ENCODE results near the gene TMEM123. TPM values are rescaled to one million over a fixed set of nuclear protein-coding genes. Genes with fewer than 3 reads are reported as not detected.

Gene TMEM123
- total and polyA plus RNA-seq, 2 donors (not counting 1 experiment from before 2014, with no cell fraction given): 36.7 to 422 TPM

DNA sequence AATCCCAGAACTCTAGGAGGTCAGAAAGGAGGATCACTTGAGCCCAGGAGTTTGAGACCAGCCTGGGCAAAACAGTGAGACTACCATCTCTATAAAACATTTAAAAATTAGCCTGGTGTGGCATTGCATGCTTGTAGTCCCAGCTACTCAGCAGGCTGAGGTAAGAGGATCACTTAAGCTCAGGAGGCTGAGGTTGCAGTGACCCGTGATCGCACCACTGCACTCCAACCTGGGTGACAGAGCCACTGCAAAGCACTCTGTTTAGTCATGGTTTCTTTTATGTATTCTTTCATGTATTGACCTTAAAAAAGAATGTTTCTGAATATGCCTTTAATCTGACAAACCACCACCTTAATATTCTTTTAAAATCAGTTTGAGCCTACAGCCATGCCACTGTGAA, 53.4 kb downstream of the TMEM123 start:
- H2AFZ ChIP-seq (ENCODE audit: insufficient read depth, low read depth, low read length, poor library complexity, severe bottlenecking): no peak overlapping the region
- peaks cover 20% of the 10 kb centered on the region for H3K4me1 Mint-ChIP-seq
- H4K20me1 ChIP-seq (ENCODE audit: control insufficient read depth, insufficient read depth, low read length, poor library complexity, severe bottlenecking): no peaks in the 10 kb centered on the region
- no peaks in the 10 kb centered on the region for H3K79me2 ChIP-seq (ENCODE audit: control insufficient read depth, insufficient read depth, low read length)
- CTCF ChIA-PET: interaction anchor here (1.2 to 3.5 kb wide), 5 partner anchors 9 to 213 kb away, joined by 3 to 18 read pairs (median 12); no protein-coding TSS in a partner anchor
- no peak overlapping the region for H3K27ac ChIP-seq (ENCODE audit: low read length in 2 of 2)
- H3K9ac ChIP-seq (ENCODE audit: low read length): no peak overlapping the region
- TF ChIP-seq, protein P1, sequence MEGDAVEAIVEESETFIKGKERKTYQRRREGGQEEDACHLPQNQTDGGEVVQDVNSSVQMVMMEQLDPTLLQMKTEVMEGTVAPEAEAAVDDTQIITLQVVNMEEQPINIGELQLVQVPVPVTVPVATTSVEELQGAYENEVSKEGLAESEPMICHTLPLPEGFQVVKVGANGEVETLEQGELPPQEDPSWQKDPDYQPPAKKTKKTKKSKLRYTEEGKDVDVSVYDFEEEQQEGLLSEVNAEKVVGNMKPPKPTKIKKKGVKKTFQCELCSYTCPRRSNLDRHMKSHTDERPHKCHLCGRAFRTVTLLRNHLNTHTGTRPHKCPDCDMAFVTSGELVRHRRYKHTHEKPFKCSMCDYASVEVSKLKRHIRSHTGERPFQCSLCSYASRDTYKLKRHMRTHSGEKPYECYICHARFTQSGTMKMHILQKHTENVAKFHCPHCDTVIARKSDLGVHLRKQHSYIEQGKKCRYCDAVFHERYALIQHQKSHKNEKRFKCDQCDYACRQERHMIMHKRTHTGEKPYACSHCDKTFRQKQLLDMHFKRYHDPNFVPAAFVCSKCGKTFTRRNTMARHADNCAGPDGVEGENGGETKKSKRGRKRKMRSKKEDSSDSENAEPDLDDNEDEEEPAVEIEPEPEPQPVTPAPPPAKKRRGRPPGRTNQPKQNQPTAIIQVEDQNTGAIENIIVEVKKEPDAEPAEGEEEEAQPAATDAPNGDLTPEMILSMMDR (IDR thresholded peaks at IDR 0.05): no peak
- TF ChIP-seq EZH2 (IDR thresholded peaks at IDR 0.05; ENCODE audit: borderline replicate concordance, insufficient read depth, low read depth, low read length, poor library complexity, severe bottlenecking): no peak
- DNase-seq (no peak), ATAC-seq (ENCODE audit: low read depth) (no peak)
- H3K4me1 ChIP-seq (ENCODE audit: control insufficient read depth in 2 of 2, insufficient read depth in 2 of 2, low read length in 2 of 2): no peaks in the 10 kb centered on the region
- H3K36me3 ChIP-seq (replicated peaks in 1 of 2; ENCODE audit: control extremely low read depth in 1 of 2, control insufficient read depth in 1 of 2, extremely low read depth in 1 of 2, insufficient read depth in 2 of 2, low read length in 1 of 2): peaks cover 12 to 54% of the 10 kb centered on the region in 2 experiments
- H3K9me3 ChIP-seq (ENCODE audit: control extremely low read depth in 1 of 3, control insufficient read depth in 2 of 3, insufficient read depth in 1 of 3, low read length in 2 of 3): no peaks in the 10 kb centered on the region
- no peak overlapping the region for H3K4me2 ChIP-seq (replicated peaks; ENCODE audit: low read depth, low read length, poor library complexity, severe bottlenecking)
- POLR2A ChIA-PET: no interaction called here
- H3K27ac Mint-ChIP-seq: no peak overlapping the region
- no peak overlapping the region for H3K4me3 Mint-ChIP-seq
- no peaks in the 10 kb centered on the region for H3K9me3 Mint-ChIP-seq (ENCODE audit: insufficient read depth)
- no peaks in the 10 kb centered on the region for H3K27me3 Mint-ChIP-seq
- WGBS (ENCODE audit: insufficient coverage): 80% methylated on average over 1 of the region's 2 CpGs
- intact Hi-C loops (cut with micrococcal nuclease): no loop called here
- H3K27me3 ChIP-seq (replicated peaks in 1 of 4; ENCODE audit: control extremely low read depth in 1 of 4, control insufficient read depth in 3 of 4, insufficient read depth in 4 of 4, low read length in 3 of 4): no peaks in the 10 kb centered on the region
- H3K4me3 ChIP-seq (ENCODE audit: control extremely low read depth in 1 of 5, extremely low read depth in 1 of 5, insufficient read depth in 1 of 5, low read depth in 2 of 5, low read length in 4 of 5): no peak overlapping the region

DNA sequence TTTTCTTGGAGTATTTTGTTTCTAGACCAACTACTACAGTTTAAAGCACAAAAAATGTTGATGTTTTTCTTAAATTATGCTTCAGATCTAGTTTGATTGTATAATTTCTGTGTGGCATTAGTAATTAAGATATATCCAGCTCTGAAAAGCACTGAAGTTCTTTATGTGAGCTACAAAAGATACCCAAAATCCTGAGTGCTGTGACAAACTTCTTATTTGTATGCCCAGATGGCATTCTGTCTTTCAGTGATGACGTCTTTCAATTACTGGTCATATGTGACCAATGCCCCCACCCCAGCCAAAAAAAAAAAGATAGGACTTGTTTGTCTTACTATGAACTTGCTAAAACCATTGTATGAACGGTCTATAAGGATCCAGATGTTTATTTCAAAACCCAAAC, 54.3 kb downstream of the TMEM123 start:
- no CpG with 5 or more reads among the region's 2 CpGs for WGBS (ENCODE audit: insufficient coverage)
- no peaks in the 10 kb centered on the region for H3K4me1 ChIP-seq (ENCODE audit: control insufficient read depth in 2 of 2, insufficient read depth in 2 of 2, low read length in 2 of 2)
- intact Hi-C loops (cut with micrococcal nuclease): no loop called here
- H3K4me3 ChIP-seq (ENCODE audit: control extremely low read depth in 1 of 5, extremely low read depth in 1 of 5, insufficient read depth in 1 of 5, low read depth in 2 of 5, low read length in 4 of 5): no peak overlapping the region
- TF ChIP-seq EZH2 (IDR thresholded peaks at IDR 0.05; ENCODE audit: borderline replicate concordance, insufficient read depth, low read depth, low read length, poor library complexity, severe bottlenecking): no peak
- TF ChIP-seq, protein P1 (IDR thresholded peaks at IDR 0.05): no peak
- no peak overlapping the region for H3K27ac Mint-ChIP-seq
- no peak overlapping the region for H3K27ac ChIP-seq (ENCODE audit: low read length in 2 of 2)
- no peak overlapping the region for H3K9ac ChIP-seq (ENCODE audit: low read length)
- peaks cover 18% of the 10 kb centered on the region for H3K4me1 Mint-ChIP-seq
- no peaks in the 10 kb centered on the region for H3K27me3 Mint-ChIP-seq
- no peaks in the 10 kb centered on the region for H3K27me3 ChIP-seq (replicated peaks in 1 of 4; ENCODE audit: control extremely low read depth in 1 of 4, control insufficient read depth in 3 of 4, insufficient read depth in 4 of 4, low read length in 3 of 4)
- peaks cover 12 to 53% of the 10 kb centered on the region in 2 experiments for H3K36me3 ChIP-seq (replicated peaks in 1 of 2; ENCODE audit: control extremely low read depth in 1 of 2, control insufficient read depth in 1 of 2, extremely low read depth in 1 of 2, insufficient read depth in 2 of 2, low read length in 1 of 2)
- no peak overlapping the region for H3K4me2 ChIP-seq (replicated peaks; ENCODE audit: low read depth, low read length, poor library complexity, severe bottlenecking)
- ChIA-PET CTCF (interaction anchor here (0.9 to 3.5 kb wide), 6 partner anchors 57 to 214 kb away, joined by 3 to 12 read pairs (median 5); no protein-coding TSS in a partner anchor), POLR2A (no interaction called here)
- no peaks in the 10 kb centered on the region for H3K9me3 Mint-ChIP-seq (ENCODE audit: insufficient read depth)
- no peak overlapping the region for H3K4me3 Mint-ChIP-seq
- H3K79me2 ChIP-seq (ENCODE audit: control insufficient read depth, insufficient read depth, low read length): no peaks in the 10 kb centered on the region
- H2AFZ ChIP-seq (ENCODE audit: insufficient read depth, low read depth, low read length, poor library complexity, severe bottlenecking): no peak overlapping the region
- ATAC-seq (ENCODE audit: low read depth): no peak
- H3K9me3 ChIP-seq (ENCODE audit: control extremely low read depth in 1 of 3, control insufficient read depth in 2 of 3, insufficient read depth in 1 of 3, low read length in 2 of 3): no peaks in the 10 kb centered on the region
- DNase-seq: no peak
- no peaks in the 10 kb centered on the region for H4K20me1 ChIP-seq (ENCODE audit: control insufficient read depth, insufficient read depth, low read length, poor library complexity, severe bottlenecking)

Measured in B cell (primary cell).